ENCODE data around the gene PPP3CA. TPM values are rescaled to one million over a fixed set of nuclear protein-coding genes. Genes with fewer than 3 reads are reported as not detected.

The PPP3CA gene
- total and polyA plus RNA-seq, 2 of the 8 experiments (the other 6 are each of a cell fraction or from before 2014, with no cell fraction given), result 7.9 to 35.0 TPM

DNA sequence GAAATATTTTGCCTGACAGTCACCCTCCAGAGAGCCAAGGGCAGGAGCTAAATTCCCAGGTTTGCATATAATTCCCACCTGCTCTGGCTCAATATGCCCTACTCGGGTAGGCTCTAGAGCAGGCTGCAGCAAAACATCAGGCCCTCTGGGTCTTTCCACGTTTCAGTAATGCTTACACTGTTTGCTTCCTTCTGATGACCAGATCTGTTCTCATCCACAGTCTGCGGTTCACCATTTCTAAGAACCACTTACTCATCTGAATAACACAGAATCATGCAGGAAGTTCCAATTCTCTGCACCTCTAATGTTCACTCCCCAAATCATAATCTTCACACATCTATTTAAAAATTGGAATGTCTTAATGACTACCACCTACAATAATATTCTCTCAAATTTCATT, 141.4 kb downstream of the PPP3CA start:
- H3K18ac ChIP-seq (ENCODE audit: extremely low read depth, low read length), result no peak overlapping the region
- DNase-seq (ENCODE audit: low read depth in 1 of 2, low spot score in 2 of 2) (no peak), FAIRE-seq (no peak)
- no peak overlapping the region for H3K9ac ChIP-seq (replicated peaks in 1 of 4; ENCODE audit: extremely low read depth in 1 of 4, low read depth in 3 of 4, low read length in 3 of 4)
- H3K79me1 ChIP-seq (ENCODE audit: low read depth, low read length), result no peaks in the 10 kb centered on the region; the same call in 1 of the 2 replicates
- no peak overlapping the region for H2BK120ac ChIP-seq (replicated peaks; ENCODE audit: low read depth, low read length)
- no peak overlapping the region for H2BK15ac ChIP-seq (ENCODE audit: low read length)
- H3K27me3 ChIP-seq (replicated peaks in 1 of 4; ENCODE audit: control insufficient read depth in 3 of 4, extremely low read depth in 1 of 4, insufficient read depth in 3 of 4, low read length in 3 of 4), result peaks cover 0 to 2% (median 0%) of the 10 kb centered on the region in 4 experiments; a peak in 1 of 7 replicates
- ChIA-PET CTCF (ENCODE audit: partially characterized antibody) (interaction anchor here (2.1 kb wide), 1 partner anchor 37 kb away, joined by 7 read pairs; no protein-coding TSS in a partner anchor), POLR2A (ENCODE audit: partially characterized antibody) (no interaction called here)
- no peak overlapping the region for H3K56ac ChIP-seq (replicated peaks; ENCODE audit: insufficient read length, low read depth, low read length)
- H3K79me2 ChIP-seq (ENCODE audit: control insufficient read depth in 1 of 2, insufficient read depth in 2 of 2, low read length in 2 of 2), result peaks cover 0 to 38% of the 10 kb centered on the region in 2 experiments; a peak in 2 of 4 replicates
- H3K27ac ChIP-seq (ENCODE audit: low read depth, low read length), result no peak overlapping the region
- no peak overlapping the region for H3K14ac ChIP-seq (ENCODE audit: insufficient read length)
- H2AFZ ChIP-seq (ENCODE audit: low read length), result no peak overlapping the region
- H3K4me2 ChIP-seq (ENCODE audit: insufficient read depth in 1 of 2, low read depth in 2 of 2, low read length in 2 of 2), result no peak overlapping the region
- no peak overlapping the region for H3K4ac ChIP-seq (replicated peaks; ENCODE audit: insufficient read length, low read depth, low read length)
- no peak overlapping the region for H4K8ac ChIP-seq (ENCODE audit: extremely low read depth, insufficient read depth, low read length)
- no peaks in the 10 kb centered on the region for H4K20me1 ChIP-seq (replicated peaks in 1 of 2; ENCODE audit: control insufficient read depth in 1 of 2, insufficient read depth in 2 of 2, low read length in 2 of 2)
- 78% methylated on average over 3 of the region's 3 CpGs; no CpG with 5 or more reads in 1 of the 2 experiments for WGBS, 2 experiments (ENCODE audit: extremely low coverage in 1 of 2, insufficient coverage in 1 of 2, insufficient read length in 1 of 2, insufficient replicate concordance in 2 of 2, low coverage in 1 of 2, low lambda C conversion rate in 2 of 2, missing lambda C conversion rate in 1 of 2)
- H3K23ac ChIP-seq (ENCODE audit: insufficient read length), result no peak overlapping the region
- H2BK5ac ChIP-seq (ENCODE audit: low read depth, low read length), result no peak overlapping the region
- no peak overlapping the region for H2AK5ac ChIP-seq (ENCODE audit: low read depth, low read length)
- no peak overlapping the region for H4K5ac ChIP-seq (ENCODE audit: insufficient read length, low read depth, low read length)
- no peak overlapping the region for H2BK12ac ChIP-seq (ENCODE audit: low read depth, low read length)
- TF ChIP-seq RXRA (IDR thresholded peaks at IDR 0.05; ENCODE audit: insufficient read depth, low read depth, low read length), result no peak
- no peak for TF ChIP-seq KDM5A (IDR thresholded peaks at IDR 0.05; ENCODE audit: low read length)
- TF ChIP-seq, protein P1, sequence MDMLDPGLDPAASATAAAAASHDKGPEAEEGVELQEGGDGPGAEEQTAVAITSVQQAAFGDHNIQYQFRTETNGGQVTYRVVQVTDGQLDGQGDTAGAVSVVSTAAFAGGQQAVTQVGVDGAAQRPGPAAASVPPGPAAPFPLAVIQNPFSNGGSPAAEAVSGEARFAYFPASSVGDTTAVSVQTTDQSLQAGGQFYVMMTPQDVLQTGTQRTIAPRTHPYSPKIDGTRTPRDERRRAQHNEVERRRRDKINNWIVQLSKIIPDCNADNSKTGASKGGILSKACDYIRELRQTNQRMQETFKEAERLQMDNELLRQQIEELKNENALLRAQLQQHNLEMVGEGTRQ (IDR thresholded peaks at IDR 0.05; ENCODE audit: low read length), result no peak
- no peak for TF ChIP-seq SIN3A (conservative IDR thresholded peaks at IDR 0.05 in 1 of 2, IDR thresholded peaks at IDR 0.05 in 1 of 2; ENCODE audit: low read depth in 1 of 2, low read length in 2 of 2)
- no peak for TF ChIP-seq CTBP2 (IDR thresholded peaks at IDR 0.05; ENCODE audit: borderline replicate concordance, insufficient read depth, insufficient read length, low read length)
- TF ChIP-seq CBX5 (IDR thresholded peaks at IDR 0.05; ENCODE audit: low read depth, low read length), result no peak
- no peak for TF ChIP-seq SIRT6 (IDR thresholded peaks at IDR 0.05; ENCODE audit: low read length)
- TF ChIP-seq TBP (IDR thresholded peaks at IDR 0.05; ENCODE audit: low read depth, low read length), result no peak
- no peak for TF ChIP-seq RFX5 (IDR thresholded peaks at IDR 0.05; ENCODE audit: borderline replicate concordance, low read depth, low read length)
- TF ChIP-seq RNF2 (IDR thresholded peaks at IDR 0.05; ENCODE audit: borderline replicate concordance, low read depth, low read length, missing control alignments, poor library complexity, severe bottlenecking), result no peak
- no peak for TF ChIP-seq SP2 (IDR thresholded peaks at IDR 0.05; ENCODE audit: low read length)
- H3K4me1 ChIP-seq (replicated peaks in 1 of 4; ENCODE audit: control insufficient read depth in 3 of 4, insufficient read depth in 4 of 4, low read length in 3 of 4), result peaks cover 2 to 4% (median 3%) of the 10 kb centered on the region in 4 experiments; a peak in 2 of 7 replicates
- no peaks in the 10 kb centered on the region for H3K9me3 ChIP-seq (ENCODE audit: insufficient read depth in 2 of 2, low read depth in 1 of 2, low read length in 1 of 2)
- H2BK20ac ChIP-seq (ENCODE audit: low read length), result no peak overlapping the region
- H4K91ac ChIP-seq (replicated peaks; ENCODE audit: insufficient read length, low read length), result no peak overlapping the region
- no peak overlapping the region for H3K4me3 ChIP-seq (ENCODE audit: extremely low read depth in 1 of 4, insufficient read depth in 2 of 4, low read depth in 3 of 4, low read length in 4 of 4)
- H3K36me3 ChIP-seq (ENCODE audit: control insufficient read depth in 2 of 4, insufficient read depth in 4 of 4, low read length in 3 of 4), result no peaks in the 10 kb centered on the region
- H3K23me2 ChIP-seq (ENCODE audit: low read depth, low read length), result no peaks in the 10 kb centered on the region

All from H1 (cell line).